HUES64 (cell line): ENCODE data around the gene MUC5AC.

Source experiments
- H3K27ac ChIP-seq: 2 replicates; pipeline ENCODE4 v1.7.0; 2013; ENCODE audit warnings: low read depth, low read length, inconsistent platforms
- H3K27me3 ChIP-seq: 2 replicates; pipeline ENCODE4 v1.6.1; 2013; ENCODE audit warnings: mild to moderate bottlenecking, low read length; ENCODE audit not compliant: insufficient read depth
- H3K36me3 ChIP-seq: 2 replicates; pipeline ENCODE4 v1.6.1; 2013; ENCODE audit warnings: mild to moderate bottlenecking, low read length; ENCODE audit not compliant: insufficient read depth
- H3K4me1 ChIP-seq: 2 replicates; pipeline ENCODE4 v1.6.1; 2013; ENCODE audit warnings: mild to moderate bottlenecking, low read length, moderate library complexity; ENCODE audit not compliant: insufficient read depth
- H3K4me3 ChIP-seq: 2 replicates; pipeline ENCODE4 v1.5.1; 2013; ENCODE audit warnings: mild to moderate bottlenecking, low read length, moderate library complexity
- H3K9ac ChIP-seq: 2 replicates; pipeline ENCODE4 v1.6.1; 2013; ENCODE audit warnings: mild to moderate bottlenecking, low read depth, low read length
- H3K9me3 ChIP-seq: 2 replicates; pipeline ENCODE4 v1.6.1; 2013; ENCODE audit warnings: low read depth, low read length; ENCODE audit not compliant: insufficient read depth
- WGBS: fragments of 150-250, 120-280 bp; methylation state at CpG from one replicate; pipeline ENCODE4 v1.1.7; 2013; ENCODE audit warnings: missing lambda C conversion rate; 5-methylcytosine and 5-hydroxymethylcytosine counted together

Gene MUC5AC

DNA sequence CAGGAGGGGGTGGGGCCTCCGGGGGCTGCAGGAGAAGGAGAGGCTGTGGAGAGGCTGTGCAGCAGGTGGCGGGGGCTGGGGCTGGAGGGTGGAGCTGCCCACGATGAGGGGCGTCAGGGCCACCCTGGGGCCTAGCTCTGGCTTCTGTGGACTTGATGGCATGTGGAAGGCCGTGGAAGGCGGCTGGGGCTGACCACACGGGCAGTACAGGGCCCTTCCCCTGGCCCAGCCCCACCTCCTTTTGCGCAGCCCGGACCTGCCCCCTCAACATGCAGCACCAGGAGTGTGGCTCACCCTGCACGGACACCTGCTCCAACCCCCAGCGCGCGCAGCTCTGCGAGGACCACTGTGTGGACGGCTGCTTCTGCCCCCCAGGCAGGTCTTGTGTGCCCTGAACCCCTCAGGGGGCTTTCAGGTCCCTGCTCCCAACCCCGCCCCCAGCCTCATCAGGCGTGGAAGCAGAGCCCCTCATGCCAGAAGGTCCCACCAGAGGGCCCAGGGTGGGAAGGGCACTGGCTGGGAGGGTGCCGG, 71.2 kb downstream of the MUC5AC start:
- no peak overlapping the region for H3K27ac ChIP-seq
- 86% methylated on average over 18 of the region's 18 CpGs for WGBS
- H3K27me3 ChIP-seq: no peaks in the 10 kb centered on the region
- H3K4me3 ChIP-seq: no peak overlapping the region
- no peaks in the 10 kb centered on the region for H3K36me3 ChIP-seq
- no peaks in the 10 kb centered on the region for H3K9me3 ChIP-seq
- no peak overlapping the region for H3K9ac ChIP-seq
- no peaks in the 10 kb centered on the region for H3K4me1 ChIP-seq

DNA sequence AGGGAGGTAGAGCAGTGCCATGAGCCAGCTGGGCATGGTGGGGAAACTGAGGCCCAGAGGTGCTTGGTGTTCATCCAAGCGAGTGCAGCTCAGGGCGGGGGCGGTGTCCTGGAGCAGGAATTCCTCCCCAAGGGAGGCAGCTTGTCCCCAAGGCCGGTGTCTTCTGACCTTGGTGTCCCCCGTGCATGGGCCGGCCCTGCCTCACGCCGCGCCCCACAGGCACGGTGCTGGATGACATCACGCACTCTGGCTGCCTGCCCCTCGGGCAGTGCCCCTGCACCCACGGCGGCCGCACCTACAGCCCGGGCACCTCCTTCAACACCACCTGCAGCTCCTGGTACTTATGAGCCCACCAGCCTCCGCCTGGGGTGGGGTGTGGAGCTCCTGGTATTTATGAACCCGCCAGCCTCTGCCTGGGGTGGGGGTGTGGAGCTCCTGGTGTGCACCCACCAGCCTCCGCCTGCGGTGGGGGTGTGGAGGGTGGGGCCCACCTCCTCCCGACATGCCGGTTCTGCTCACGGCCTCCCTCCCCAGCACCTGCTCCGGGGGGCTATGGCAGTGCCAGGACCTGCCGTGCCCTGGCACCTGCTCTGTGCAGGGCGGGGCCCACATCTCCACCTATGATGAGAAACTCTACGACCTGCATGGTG, 71.8 kb downstream of the MUC5AC start:
- Histone ChIP-seq H3K36me3 (no peaks in the 10 kb centered on the region), H3K9me3 (no peaks in the 10 kb centered on the region), H3K27me3 (no peaks in the 10 kb centered on the region), H3K4me1 (no peaks in the 10 kb centered on the region), H3K27ac (no peak overlapping the region), H3K4me3 (no peak overlapping the region), H3K9ac (no peak overlapping the region)
- 92% methylated on average over 23 of the region's 27 CpGs for WGBS

DNA sequence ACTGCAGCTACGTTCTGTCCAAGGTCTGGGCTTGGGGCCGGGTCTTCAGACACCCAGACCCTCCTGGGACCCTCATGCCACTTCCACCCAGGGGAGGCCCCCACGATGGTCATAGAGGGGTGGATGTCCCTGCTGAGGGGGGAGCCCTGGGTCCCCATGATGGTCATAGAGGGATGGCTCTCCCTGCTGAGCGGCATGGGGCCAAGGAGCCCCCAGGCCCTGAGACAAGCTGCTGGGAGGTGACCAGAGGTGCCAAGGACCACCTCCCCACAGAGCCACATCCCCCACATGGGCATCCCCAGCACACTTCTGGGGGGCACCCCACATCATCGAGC, 72.3 kb downstream of the MUC5AC start:
- H3K27me3 ChIP-seq: no peaks in the 10 kb centered on the region
- H3K9ac ChIP-seq: no peak overlapping the region
- no peaks in the 10 kb centered on the region for H3K4me1 ChIP-seq
- H3K9me3 ChIP-seq: no peaks in the 10 kb centered on the region
- 94% methylated on average over 5 of the region's 5 CpGs for WGBS
- no peak overlapping the region for H3K27ac ChIP-seq
- H3K4me3 ChIP-seq: no peak overlapping the region
- no peaks in the 10 kb centered on the region for H3K36me3 ChIP-seq

DNA sequence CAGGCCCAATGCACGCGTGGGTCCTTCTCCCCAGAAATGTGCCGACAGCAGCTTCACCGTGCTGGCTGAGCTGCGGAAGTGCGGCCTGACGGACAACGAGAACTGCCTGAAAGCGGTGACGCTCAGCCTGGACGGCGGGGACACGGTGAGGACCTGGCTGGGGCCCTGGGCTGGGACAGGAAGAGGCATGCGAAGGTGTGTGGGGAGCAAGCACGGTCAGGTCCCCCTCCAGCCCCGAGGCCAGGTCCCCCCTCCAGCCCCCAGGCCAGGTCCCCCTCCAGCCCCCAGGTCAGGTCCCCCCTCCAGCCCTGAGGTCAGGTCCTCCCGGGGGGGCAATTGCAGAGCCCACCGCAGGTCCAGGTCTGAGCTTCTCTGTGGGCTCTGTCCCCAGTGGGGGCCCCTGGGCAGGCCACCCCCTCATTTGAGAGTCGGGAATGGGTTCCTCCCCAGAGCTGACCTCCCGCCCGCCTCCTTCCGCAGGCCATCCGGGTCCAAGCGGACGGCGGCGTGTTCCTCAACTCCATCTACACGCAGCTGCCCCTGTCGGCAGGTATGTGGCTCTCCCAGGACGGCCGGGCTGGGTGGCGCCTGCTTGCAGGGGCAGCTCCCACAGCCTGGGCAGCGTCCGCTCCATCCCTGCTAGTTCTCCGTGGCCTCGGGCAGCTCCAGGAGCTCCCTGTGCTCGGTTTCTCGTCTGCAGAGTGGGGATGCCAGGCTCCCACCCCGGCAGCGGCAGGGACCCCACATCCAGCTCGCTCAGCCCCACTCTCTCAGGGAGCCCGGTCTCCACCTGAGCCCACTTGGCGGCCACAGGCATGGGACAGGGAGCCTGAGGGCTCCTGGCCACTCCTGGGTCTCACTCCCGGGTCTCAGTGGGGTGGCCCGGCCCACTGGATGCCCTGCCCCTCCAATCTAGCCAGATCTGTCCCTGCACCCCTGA, 73.0 kb downstream of the MUC5AC start:
- no peaks in the 10 kb centered on the region for H3K36me3 ChIP-seq
- H3K4me1 ChIP-seq: no peaks in the 10 kb centered on the region
- 92% methylated on average over 44 of the region's 45 CpGs for WGBS
- no peaks in the 10 kb centered on the region for H3K27me3 ChIP-seq
- H3K27ac ChIP-seq: no peak overlapping the region
- H3K9ac ChIP-seq: no peak overlapping the region
- no peak overlapping the region for H3K4me3 ChIP-seq
- no peaks in the 10 kb centered on the region for H3K9me3 ChIP-seq

- Histone ChIP-seq H3K4me3 (no peak overlapping the region), H3K36me3 (no peaks in the 10 kb centered on the region), H3K9ac (no peak overlapping the region), H3K27me3 (no peaks in the 10 kb centered on the region), H3K4me1 (no peaks in the 10 kb centered on the region), H3K9me3 (no peaks in the 10 kb centered on the region), H3K27ac (no peak overlapping the region)
- WGBS: 91% methylated on average over 22 of the region's 22 CpGs
Measured at GRCh38 chr11:1231396-1232020, 73.8 kb downstream of the MUC5AC start.

DNA sequence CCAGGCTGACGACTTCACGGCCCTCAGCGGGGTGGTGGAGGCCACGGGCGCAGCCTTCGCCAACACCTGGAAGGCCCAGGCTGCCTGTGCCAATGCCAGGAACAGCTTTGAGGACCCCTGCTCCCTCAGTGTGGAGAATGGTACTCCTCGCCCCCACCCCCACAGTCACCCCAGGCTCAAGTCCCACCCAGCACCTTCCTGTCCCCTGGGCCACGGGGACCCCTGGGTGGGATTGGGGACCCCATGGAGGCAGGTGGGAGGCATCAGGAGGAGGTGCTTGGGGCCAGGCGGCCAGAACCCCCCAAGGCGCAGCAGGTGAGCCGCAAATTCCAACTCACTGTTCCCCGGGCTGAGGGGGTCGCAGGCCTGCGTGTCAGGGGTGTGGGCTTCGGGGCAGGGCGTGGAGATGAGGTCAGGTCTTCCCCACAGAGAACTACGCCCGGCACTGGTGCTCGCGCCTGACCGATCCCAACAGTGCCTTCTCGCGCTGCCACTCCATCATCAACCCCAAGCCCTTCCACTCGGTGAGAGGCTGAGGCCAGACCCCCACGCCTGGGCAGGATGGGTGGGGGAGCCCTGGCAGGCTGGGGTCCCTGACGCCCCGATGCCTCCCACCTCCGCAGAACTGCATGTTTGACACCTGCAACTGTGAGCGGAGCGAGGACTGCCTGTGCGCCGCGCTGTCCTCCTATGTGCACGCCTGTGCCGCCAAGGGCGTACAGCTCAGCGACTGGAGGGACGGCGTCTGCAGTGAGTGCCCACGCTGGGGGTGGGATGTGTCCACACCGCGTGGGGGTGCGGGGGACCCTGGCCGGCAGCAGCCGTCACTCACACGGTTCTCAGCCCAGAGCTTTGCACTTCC, 74.5 kb downstream of the MUC5AC start:
- H3K9ac ChIP-seq: no peak overlapping the region

GRCh38 chr11:1232883-1233321, 75.1 kb downstream of the MUC5AC start:
- no peak overlapping the region for H3K9ac ChIP-seq
- WGBS: 93% methylated on average over 30 of the region's 30 CpGs
- no peak overlapping the region for H3K27ac ChIP-seq
- H3K36me3 ChIP-seq: no peaks in the 10 kb centered on the region
- no peaks in the 10 kb centered on the region for H3K9me3 ChIP-seq
- no peak overlapping the region for H3K4me3 ChIP-seq
- no peaks in the 10 kb centered on the region for H3K4me1 ChIP-seq
- no peaks in the 10 kb centered on the region for H3K27me3 ChIP-seq

More for the DNA sequence above, 74.5 kb downstream of the MUC5AC start:
- Histone ChIP-seq H3K27ac (no peak overlapping the region), H3K4me3 (no peak overlapping the region), H3K36me3 (no peaks in the 10 kb centered on the region), H3K27me3 (no peaks in the 10 kb centered on the region), H3K9me3 (no peaks in the 10 kb centered on the region), H3K4me1 (no peaks in the 10 kb centered on the region)
- WGBS: 93% methylated on average over 45 of the region's 46 CpGs

DNA sequence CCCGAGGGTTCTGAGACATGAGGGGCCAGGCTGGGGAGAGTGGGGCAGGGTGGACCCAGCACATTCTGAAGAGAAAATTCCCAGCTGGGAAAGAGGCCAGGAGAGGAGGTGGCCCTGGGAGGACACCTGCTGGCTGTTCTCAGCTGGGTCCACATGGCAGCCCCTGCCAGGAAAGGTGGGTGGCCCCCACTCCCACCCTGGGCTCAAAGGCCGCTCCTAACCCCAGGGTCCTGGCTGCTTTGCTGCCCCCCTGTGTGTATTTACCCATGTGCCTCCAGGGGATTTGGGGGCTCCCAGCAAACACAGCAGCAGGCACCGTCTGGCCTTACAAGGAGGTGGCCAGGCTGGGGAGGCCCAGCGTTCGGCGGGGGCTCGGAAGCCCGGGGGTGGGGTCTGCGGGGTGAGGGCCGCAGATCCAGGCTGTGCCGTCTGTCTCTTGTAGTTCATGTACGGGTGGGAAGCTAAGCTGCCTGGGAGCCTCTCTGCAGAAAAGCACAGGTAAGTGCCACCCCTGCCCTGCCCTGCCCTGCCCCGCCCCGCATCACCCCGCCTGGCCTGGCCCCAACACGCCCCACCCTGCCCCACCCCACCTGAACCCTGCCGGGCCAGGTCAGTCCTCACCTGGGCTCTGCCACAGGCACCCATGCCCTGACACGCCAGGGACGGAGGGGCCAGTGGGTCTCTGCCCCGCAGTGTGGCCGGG, 75.7 kb downstream of the MUC5AC start:
- no peak overlapping the region for H3K4me3 ChIP-seq
- H3K9ac ChIP-seq: no peak overlapping the region
- 91% methylated on average over 21 of the region's 21 CpGs for WGBS
- H3K9me3 ChIP-seq: no peaks in the 10 kb centered on the region
- no peaks in the 10 kb centered on the region for H3K36me3 ChIP-seq
- H3K4me1 ChIP-seq: no peaks in the 10 kb centered on the region
- no peak overlapping the region for H3K27ac ChIP-seq
- no peaks in the 10 kb centered on the region for H3K27me3 ChIP-seq

GRCh38 chr11:1234054-1234720, 76.4 kb downstream of the MUC5AC start:
- WGBS: 88% methylated on average over 22 of the region's 22 CpGs
- H3K27me3 ChIP-seq: no peaks in the 10 kb centered on the region

More at GRCh38 chr11:1234054-1234720, 76.4 kb downstream of the MUC5AC start:
- Histone ChIP-seq H3K4me3 (no peak overlapping the region), H3K4me1 (no peaks in the 10 kb centered on the region), H3K27ac (no peak overlapping the region), H3K36me3 (no peaks in the 10 kb centered on the region), H3K9ac (no peak overlapping the region), H3K9me3 (no peaks in the 10 kb centered on the region)
